ENCODE data around the gene FAM168A. TPM values are rescaled to one million over a fixed set of nuclear protein-coding genes. Genes with fewer than 3 reads are reported as not detected.

The FAM168A gene
- total and polyA plus RNA-seq, 12 donors: 7.7 to 41.8 (median 35.3) TPM

DNA sequence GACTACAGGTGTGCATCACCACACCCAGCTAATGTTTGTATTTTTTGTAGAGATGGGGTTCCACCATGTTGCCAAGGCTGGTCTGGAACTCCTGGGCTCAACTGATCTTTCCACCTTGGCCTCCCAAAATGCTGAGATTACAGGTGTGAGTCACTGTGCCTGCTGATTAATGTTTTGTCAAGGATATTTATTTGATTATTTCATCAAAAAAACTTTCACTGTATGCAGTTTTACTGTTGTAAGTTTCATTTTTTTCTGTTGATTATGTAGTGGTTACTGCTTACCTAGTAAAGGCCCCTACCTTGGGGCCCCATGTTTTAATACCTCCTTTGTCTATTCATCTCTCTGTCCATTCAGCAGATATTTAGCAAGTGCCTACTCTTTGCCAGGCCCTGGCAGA lies 16.7 kb upstream of the FAM168A start:
- H3K36me3 ChIP-seq (replicated peaks in 1 of 2): no peaks in the 10 kb centered on the region
- DNase-seq: no peak
- intact Hi-C loops (cut with DNase I): no loop called here
- H3K4me1 ChIP-seq (replicated peaks in 1 of 2): no peaks in the 10 kb centered on the region
- no peak for TF ChIP-seq POLR2A (IDR thresholded peaks at IDR 0.05)
- TF ChIP-seq, protein P1, sequence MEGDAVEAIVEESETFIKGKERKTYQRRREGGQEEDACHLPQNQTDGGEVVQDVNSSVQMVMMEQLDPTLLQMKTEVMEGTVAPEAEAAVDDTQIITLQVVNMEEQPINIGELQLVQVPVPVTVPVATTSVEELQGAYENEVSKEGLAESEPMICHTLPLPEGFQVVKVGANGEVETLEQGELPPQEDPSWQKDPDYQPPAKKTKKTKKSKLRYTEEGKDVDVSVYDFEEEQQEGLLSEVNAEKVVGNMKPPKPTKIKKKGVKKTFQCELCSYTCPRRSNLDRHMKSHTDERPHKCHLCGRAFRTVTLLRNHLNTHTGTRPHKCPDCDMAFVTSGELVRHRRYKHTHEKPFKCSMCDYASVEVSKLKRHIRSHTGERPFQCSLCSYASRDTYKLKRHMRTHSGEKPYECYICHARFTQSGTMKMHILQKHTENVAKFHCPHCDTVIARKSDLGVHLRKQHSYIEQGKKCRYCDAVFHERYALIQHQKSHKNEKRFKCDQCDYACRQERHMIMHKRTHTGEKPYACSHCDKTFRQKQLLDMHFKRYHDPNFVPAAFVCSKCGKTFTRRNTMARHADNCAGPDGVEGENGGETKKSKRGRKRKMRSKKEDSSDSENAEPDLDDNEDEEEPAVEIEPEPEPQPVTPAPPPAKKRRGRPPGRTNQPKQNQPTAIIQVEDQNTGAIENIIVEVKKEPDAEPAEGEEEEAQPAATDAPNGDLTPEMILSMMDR (IDR thresholded peaks at IDR 0.05): no peak
- H3K4me3 ChIP-seq: no peak overlapping the region
- H3K27me3 ChIP-seq: no peaks in the 10 kb centered on the region
- no peaks in the 10 kb centered on the region for H3K9me3 ChIP-seq (replicated peaks in 1 of 3)
- no peak overlapping the region for H3K27ac ChIP-seq

DNA sequence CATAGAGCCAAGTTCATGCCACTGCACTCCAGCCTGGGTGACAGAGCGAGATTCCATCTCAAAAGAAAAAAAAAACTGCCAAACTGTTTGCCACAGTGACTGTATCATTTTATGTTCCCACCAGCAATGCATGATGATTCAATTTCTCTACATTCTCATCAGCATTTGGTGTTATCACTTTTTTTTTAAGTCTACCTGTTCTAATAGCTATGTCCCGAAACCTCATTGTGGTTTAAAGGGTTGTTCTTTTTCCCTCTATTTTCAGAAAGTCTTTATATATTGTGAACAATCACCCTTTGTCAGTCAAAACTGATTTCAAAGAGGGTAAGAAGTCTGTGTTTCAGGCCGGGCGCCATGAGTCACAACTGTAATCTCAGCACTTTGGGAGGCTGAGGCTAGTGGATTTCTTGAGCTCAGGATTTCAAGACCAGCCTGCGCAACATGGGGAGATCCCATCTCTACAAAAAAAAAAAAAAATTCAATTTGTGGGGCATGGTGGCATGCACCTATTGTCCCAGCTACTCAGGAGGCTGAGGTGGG lies 14.8 kb upstream of the FAM168A start:
- DNase-seq: no peak
- WGBS, 4 donors: 79 to 84% (median 81%) methylated on average over 5 of the region's 5 CpGs
- intact Hi-C loops (cut with DNase I): no loop called here

DNA sequence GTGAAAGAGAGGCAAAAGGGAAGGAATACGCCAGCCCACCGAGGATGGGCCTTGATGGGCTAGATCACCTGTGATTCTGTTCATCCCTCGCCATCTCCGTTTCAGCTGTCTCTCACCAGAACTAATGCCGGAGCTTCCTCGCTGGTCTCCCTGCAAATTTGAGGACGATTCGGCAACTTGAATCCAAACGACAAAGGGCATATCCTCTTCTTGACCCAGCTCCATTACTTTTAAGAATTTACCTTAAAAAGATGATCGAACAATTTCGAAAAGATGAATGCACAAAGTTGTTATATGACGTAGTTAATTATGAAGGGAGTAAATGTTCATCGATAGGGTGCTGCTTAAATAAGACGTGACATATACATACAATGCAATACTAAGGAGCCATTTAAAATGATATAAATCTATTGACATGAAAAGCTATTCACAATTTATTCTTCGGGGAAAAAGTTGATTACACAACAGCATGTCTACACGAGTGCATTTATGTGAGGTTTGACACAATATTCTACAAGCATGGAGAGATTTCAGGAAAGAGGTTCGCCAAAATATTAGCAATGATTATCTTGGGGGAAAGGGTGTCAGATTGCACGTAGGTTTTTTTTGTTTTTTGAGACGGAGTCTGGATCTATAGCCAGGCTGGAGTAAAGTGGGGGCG lies 937 bp upstream of the FAM168A start:
- Histone ChIP-seq H3K9me3 (replicated peaks in 1 of 3) (no peaks in the 10 kb centered on the region), H3K27ac (peak overlapping the region; percentile 24 to 90 (median 62)), H3K36me3 (replicated peaks in 1 of 2) (no peaks in the 10 kb centered on the region), H3K4me1 (replicated peaks in 1 of 2) (peaks cover 4 to 10% of the 10 kb centered on the region in 2 donors), H3K27me3 (no peaks in the 10 kb centered on the region), H3K4me3 (peak overlapping the region in 3 of 4 donors; percentile 12 to 98 (median 77))
- intact Hi-C loops (cut with DNase I): no loop called here
- TF ChIP-seq POLR2A (IDR thresholded peaks at IDR 0.05): no peak
- TF ChIP-seq, protein P1 (IDR thresholded peaks at IDR 0.05): no peak
- WGBS, 4 donors: 32 to 39% (median 34%) methylated on average over 20 of the region's 20 CpGs
- no peak for DNase-seq

More for the DNA sequence above, 14.8 kb upstream of the FAM168A start:
- TF ChIP-seq, protein P1 (IDR thresholded peaks at IDR 0.05): no peak
- TF ChIP-seq POLR2A (IDR thresholded peaks at IDR 0.05): no peak
- H3K4me1 ChIP-seq (replicated peaks in 1 of 2): no peaks in the 10 kb centered on the region
- no peak overlapping the region for H3K4me3 ChIP-seq
- no peaks in the 10 kb centered on the region for H3K27me3 ChIP-seq
- H3K36me3 ChIP-seq (replicated peaks in 1 of 2): no peaks in the 10 kb centered on the region
- no peaks in the 10 kb centered on the region for H3K9me3 ChIP-seq (replicated peaks in 1 of 3)
- no peak overlapping the region for H3K27ac ChIP-seq

DNA sequence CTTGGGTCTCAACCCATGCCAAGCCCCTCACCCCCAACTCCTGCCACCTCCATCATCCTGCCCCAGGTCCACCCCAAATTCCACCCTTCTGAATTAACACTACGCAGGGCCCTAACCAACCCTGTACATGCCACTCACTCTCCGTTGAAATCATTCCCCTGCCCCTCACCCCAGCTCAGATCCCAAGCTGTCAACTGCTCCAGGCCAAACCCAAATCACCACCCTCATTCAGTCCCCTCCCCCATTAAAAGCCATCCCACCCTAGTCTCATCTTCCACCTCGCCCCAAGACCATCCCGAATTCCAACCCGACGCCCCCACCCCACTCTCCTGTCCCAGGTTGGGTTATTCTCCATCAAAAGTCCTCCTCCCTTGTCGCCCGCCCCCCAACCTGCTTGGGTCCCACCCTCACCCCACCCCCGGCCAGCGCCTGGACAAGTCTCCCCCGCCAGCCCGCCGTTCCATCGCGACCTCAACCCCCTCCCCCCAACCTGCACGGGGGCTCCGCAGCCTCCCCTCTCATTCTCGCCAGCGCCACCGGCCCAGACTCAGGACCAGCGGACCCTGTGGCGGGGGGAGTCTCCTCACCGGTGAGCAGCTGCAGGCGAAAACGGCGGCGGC lies 466 bp downstream of the FAM168A start:
- WGBS, 4 donors: 3 to 12% (median 3%) methylated on average over 10 to 27 of the region's 27 CpGs
- DNase-seq: peak in 1 of 7 donors; percentile 23
- H3K4me1 ChIP-seq (replicated peaks in 1 of 2): peaks cover 10 to 13% of the 10 kb centered on the region in 2 donors
- no peaks in the 10 kb centered on the region for H3K9me3 ChIP-seq (replicated peaks in 1 of 3)
- no peaks in the 10 kb centered on the region for H3K27me3 ChIP-seq
- peak overlapping the region; percentile 56 to 98 (median 73) for H3K4me3 ChIP-seq
- TF ChIP-seq POLR2A (IDR thresholded peaks at IDR 0.05): no peak
- TF ChIP-seq, protein P1 (IDR thresholded peaks at IDR 0.05): no peak
- intact Hi-C loops (cut with DNase I): no loop called here
- H3K27ac ChIP-seq: peak overlapping the region; percentile 24 to 90 (median 62)
- H3K36me3 ChIP-seq (replicated peaks in 1 of 2): no peaks in the 10 kb centered on the region
